Measurements from ENCODE around the gene HLA-DMB. TPM values are rescaled to one million over a fixed set of nuclear protein-coding genes. Genes with fewer than 3 reads are reported as not detected.

Gene HLA-DMB
- total RNA-seq, 1 experiment from 2014 or later = 3.3 TPM

DNA sequence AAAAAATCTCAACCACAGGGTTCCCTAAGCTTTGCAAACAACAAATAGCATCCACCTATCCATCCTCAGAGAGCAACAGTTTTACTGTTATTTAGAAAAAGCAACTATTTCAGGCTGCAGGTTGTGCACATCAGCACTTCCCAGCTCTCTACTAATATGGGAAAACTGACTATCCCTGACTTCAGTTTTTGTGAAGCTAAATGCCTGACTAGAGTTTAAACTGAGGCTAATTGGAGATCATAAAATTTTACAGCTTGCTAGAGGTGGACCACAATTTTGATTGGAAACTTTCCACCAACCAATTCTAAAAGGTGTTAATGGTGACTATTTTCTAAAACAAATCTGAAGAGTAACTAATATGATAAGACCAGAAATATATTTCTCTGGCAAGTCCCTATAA is 36.9 kb downstream of the HLA-DMB start (continued):
- TF ChIP-seq, protein P1, sequence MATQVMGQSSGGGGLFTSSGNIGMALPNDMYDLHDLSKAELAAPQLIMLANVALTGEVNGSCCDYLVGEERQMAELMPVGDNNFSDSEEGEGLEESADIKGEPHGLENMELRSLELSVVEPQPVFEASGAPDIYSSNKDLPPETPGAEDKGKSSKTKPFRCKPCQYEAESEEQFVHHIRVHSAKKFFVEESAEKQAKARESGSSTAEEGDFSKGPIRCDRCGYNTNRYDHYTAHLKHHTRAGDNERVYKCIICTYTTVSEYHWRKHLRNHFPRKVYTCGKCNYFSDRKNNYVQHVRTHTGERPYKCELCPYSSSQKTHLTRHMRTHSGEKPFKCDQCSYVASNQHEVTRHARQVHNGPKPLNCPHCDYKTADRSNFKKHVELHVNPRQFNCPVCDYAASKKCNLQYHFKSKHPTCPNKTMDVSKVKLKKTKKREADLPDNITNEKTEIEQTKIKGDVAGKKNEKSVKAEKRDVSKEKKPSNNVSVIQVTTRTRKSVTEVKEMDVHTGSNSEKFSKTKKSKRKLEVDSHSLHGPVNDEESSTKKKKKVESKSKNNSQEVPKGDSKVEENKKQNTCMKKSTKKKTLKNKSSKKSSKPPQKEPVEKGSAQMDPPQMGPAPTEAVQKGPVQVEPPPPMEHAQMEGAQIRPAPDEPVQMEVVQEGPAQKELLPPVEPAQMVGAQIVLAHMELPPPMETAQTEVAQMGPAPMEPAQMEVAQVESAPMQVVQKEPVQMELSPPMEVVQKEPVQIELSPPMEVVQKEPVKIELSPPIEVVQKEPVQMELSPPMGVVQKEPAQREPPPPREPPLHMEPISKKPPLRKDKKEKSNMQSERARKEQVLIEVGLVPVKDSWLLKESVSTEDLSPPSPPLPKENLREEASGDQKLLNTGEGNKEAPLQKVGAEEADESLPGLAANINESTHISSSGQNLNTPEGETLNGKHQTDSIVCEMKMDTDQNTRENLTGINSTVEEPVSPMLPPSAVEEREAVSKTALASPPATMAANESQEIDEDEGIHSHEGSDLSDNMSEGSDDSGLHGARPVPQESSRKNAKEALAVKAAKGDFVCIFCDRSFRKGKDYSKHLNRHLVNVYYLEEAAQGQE (IDR thresholded peaks at IDR 0.05; ENCODE audit: low read depth) = no peak
- TF ChIP-seq FOSL1 (IDR thresholded peaks at IDR 0.05; ENCODE audit: low read depth) = no peak

DNA sequence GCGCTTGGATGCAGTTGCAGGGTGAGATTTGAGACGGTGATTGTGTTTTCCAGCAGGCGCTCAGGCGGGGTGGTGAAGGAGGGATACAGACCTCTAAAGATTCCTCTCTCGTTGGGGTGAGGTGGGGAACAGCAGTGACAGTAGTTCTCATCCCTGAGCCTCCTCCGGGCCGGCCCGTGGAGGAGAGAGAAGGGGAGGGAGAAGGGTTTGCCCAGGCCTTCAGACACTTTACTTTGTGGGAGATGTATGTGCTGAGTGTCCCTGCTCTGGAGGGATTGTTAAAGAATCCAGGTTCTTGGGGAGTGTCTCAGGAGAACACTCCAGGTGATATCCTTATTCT is 45.9 kb downstream of the HLA-DMB start:
- Histone ChIP-seq H3K9me2 (ENCODE audit: insufficient read depth) (no peaks in the 10 kb centered on the region), H3K9me3 (ENCODE audit: control insufficient read depth in 1 of 2, insufficient read depth in 1 of 2, low read depth in 1 of 2, low read length in 2 of 2) (no peaks in the 10 kb centered on the region), H3K27ac (ENCODE audit: low read depth, low read length) (peak overlapping the region; percentile 72), H4K20me1 (ENCODE audit: insufficient read depth) (no peaks in the 10 kb centered on the region), H3K36me3 (ENCODE audit: control insufficient read depth in 1 of 2, insufficient read depth in 2 of 2, low read length in 2 of 2) (no peaks in the 10 kb centered on the region), H3K9ac (ENCODE audit: low read length) (peak overlapping the region; percentile 67), H2AFZ (ENCODE audit: low read depth, low read length, poor library complexity, severe bottlenecking) (peak overlapping the region; percentile 19), H3K4me3 (replicated peaks in 1 of 2; ENCODE audit: low read depth in 1 of 2, low read length in 2 of 2) (peak overlapping the region; percentile 71 to 72), H3K4me2 (ENCODE audit: low read length) (peak overlapping the region; percentile 96), H3K79me2 (ENCODE audit: insufficient read depth, low read length) (no peaks in the 10 kb centered on the region), H3K4me1 (ENCODE audit: control insufficient read depth in 1 of 2, insufficient read depth in 2 of 2, low read length in 2 of 2) (peaks cover 4 to 16% of the 10 kb centered on the region in 2 experiments; a peak in 3 of 4 replicates), H3K27me3 (ENCODE audit: insufficient read depth, low read length) (no peaks in the 10 kb centered on the region)
- intact Hi-C loops (cut with micrococcal nuclease) = no loop called here
- BruUV-seq (replicated peaks) = TSS peak; percentile 57
- POLR2A ChIA-PET = interaction anchor here (0.5 to 2.3 kb wide), 5 partner anchors 10 to 438 kb away, joined by 3 to 30 read pairs (median 4); no protein-coding TSS in a partner anchor
- peak; percentile 38 for ATAC-seq
- RAD21 ChIA-PET (ENCODE audit: low non-redundant PET in 1 of 2, low total read pairs in 2 of 2, uncharacterized antibody in 2 of 2, unreplicated experiment in 2 of 2) = interaction anchor here in 1 of 2 experiments (0.7 to 1.2 kb wide), 2 partner anchors 77 to 90 kb away, joined by 3 to 4 read pairs; no protein-coding TSS in a partner anchor
- DNase-seq (ENCODE audit: low read depth, low spot score) = no peak
- TF ChIP-seq, protein P2, sequence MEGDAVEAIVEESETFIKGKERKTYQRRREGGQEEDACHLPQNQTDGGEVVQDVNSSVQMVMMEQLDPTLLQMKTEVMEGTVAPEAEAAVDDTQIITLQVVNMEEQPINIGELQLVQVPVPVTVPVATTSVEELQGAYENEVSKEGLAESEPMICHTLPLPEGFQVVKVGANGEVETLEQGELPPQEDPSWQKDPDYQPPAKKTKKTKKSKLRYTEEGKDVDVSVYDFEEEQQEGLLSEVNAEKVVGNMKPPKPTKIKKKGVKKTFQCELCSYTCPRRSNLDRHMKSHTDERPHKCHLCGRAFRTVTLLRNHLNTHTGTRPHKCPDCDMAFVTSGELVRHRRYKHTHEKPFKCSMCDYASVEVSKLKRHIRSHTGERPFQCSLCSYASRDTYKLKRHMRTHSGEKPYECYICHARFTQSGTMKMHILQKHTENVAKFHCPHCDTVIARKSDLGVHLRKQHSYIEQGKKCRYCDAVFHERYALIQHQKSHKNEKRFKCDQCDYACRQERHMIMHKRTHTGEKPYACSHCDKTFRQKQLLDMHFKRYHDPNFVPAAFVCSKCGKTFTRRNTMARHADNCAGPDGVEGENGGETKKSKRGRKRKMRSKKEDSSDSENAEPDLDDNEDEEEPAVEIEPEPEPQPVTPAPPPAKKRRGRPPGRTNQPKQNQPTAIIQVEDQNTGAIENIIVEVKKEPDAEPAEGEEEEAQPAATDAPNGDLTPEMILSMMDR (IDR thresholded peaks at IDR 0.05 in 2 of 3, conservative IDR thresholded peaks at IDR 0.05 in 1 of 3; ENCODE audit: borderline replicate concordance in 1 of 3, insufficient read depth in 1 of 3, low read depth in 2 of 3, low read length in 2 of 3) = no peak
- TF ChIP-seq POLR2A (IDR thresholded peaks at IDR 0.05; ENCODE audit: borderline replicate concordance, extremely low read depth, insufficient read depth, insufficient read length) (no peak), TCF7L2 (IDR thresholded peaks at IDR 0.05; ENCODE audit: borderline replicate concordance, extremely low read depth, insufficient read depth, insufficient read length) (no peak)
- TF ChIP-seq, protein P1 (IDR thresholded peaks at IDR 0.05; ENCODE audit: low read depth) = no peak
- CTCF ChIA-PET = interaction anchor here (0.8 to 3.0 kb wide), 7 partner anchors 9 to 89 kb away, joined by 3 to 18 read pairs (median 5); partner anchors contain the start of genes HLA-DMA and TAP2
